HG02610 (cell line): ENCODE results near the gene RALGPS2.
A peak's percentile ranks its signal among the peaks of the same experiment; 100 is the strongest.
"Not testable (repeated sequence)": the region's sequence is repeated elsewhere in the genome, so short reads cannot be mapped to it uniquely, and the experiment has no call there.

Experiments
- ATAC-seq: cut with Tn5 transposase; IDR thresholded peaks from one replicate; pipeline ENCODE4 v1.9.1; 2021; ENCODE audit warnings: mild to moderate bottlenecking, moderate library complexity; ENCODE audit not compliant: unreplicated experiment

RALGPS2 gene

DNA sequence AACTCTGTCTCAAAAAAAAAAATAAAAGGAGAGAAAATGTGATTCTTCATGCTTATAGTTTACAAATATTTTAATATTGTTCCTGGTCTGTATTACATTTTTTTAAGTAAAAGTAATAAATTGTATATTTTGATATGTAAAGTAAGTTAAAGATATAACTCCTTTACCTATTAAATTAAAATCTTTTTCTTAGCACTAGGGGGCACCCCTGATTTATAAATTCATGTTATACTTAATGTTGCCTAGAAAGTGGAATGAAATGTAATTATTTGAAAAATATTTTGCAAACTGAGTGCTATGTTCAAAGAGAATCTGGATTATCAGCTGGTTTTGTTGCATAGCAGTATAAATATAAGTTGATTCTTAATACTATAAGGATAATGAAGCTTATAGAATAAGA, 49.2 kb downstream of the RALGPS2 start:
- no peak for ATAC-seq

DNA sequence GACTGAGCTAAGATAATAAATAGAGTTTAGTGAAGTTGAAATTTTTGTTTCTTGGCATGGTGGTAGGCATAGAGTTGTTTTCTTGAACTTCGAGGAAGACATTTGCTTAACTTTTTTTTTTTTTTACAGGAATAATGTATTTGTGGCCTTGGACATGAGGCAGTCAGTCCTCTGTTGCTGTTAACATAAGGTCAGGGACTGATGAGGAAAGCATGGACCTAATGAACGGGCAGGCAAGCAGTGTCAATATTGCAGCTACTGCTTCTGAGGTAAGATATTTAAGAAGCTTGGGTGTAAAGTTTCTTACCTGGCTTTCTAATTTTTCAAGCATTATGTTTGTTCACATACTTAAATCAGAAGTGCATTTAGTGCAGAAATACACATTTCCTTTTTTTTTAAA, 51.5 kb downstream of the RALGPS2 start:
- no peak for ATAC-seq

DNA sequence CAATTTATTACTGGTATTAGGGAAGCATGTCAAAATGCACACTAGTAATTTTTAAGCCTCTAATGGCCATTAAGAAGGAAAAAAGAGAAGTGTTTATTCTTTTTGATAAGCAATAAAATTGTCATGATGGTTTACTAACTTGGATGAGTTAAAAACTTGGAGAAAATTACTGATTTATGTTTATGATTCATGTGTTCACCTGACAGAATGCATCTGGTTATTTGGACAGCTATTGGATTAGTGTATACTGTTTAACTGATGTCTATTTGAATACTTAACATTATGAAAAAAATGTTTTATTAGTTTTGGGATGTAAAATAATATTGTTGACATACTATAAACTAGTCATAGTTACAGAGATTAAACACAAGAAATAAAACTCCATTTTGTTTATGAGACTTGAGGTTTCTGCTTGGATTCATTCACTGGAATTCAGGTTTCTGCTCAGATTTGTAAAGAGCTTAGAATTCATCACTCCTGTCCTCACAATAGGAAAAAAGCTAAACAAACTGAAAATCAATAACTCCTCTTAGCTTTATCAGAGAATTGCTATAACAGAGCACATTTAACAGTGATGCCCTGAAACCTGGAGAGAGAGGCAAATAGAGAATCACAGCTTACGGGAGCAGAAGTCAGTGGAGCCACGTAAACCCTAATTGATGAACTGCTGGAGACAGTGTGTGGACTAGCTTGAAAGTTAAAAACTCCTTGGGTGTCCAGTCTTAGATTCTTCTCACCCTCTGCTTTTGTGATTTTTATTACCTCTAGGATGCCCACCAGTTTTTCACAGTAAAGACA, 56.7 kb downstream of the RALGPS2 start:
- ATAC-seq = no peak

DNA sequence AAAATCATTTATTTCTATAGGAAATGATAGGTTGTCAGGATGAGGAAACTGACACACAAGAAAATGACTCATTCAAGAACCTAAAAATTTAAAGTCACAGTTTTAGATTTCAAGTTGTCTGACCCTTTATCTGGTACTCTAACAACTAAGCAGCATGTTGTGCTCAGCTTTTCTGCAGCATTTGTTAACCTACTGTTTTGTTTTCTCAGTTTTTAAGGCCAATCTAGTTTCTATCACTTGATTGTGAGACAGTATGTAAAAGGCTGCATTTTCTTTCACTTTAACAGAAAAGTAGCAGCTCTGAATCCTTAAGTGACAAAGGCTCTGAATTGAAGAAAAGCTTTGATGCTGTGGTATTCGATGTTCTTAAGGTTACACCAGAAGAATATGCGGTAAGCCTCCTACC, 59.1 kb downstream of the RALGPS2 start:
- no peak for ATAC-seq

DNA sequence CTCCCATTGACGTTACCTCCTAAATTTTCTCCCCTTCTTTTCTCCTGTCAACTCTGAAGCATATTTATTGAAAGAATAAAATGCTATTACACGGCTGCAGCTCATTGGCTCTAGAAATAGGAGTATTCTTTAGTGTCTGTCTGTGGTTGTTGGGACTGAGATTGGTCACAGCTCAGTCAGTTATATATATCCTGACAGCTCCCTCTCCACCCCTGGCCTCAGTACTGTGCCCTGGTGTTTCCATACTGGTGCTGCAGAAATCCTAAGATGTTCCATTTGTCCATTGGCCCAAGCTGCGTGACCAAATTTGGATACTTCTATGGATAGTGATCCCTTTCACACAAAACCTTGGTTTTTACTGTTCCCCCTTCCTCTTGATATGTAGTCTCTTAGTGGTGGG, 67.3 kb downstream of the RALGPS2 start:
- ATAC-seq = no peak

DNA sequence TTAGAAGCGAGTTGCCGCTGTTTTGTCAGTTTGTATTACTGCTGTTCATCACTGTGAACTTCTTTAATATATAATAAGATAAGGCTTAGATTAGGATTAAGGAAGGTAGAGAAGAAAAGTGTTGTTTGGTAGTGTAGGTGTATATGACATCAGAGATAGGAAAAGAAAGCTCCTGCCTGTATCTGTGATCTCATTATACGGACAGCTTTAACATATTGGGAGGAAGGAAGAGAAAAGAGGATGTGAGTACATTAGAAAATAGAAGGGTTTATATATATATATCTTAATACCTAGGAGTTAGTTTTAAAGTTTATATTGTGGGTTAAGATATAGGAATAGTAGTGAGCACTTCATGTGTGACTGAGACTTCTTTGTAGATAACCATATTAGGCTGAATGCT, 71.0 kb downstream of the RALGPS2 start:
- ATAC-seq = no peak

DNA sequence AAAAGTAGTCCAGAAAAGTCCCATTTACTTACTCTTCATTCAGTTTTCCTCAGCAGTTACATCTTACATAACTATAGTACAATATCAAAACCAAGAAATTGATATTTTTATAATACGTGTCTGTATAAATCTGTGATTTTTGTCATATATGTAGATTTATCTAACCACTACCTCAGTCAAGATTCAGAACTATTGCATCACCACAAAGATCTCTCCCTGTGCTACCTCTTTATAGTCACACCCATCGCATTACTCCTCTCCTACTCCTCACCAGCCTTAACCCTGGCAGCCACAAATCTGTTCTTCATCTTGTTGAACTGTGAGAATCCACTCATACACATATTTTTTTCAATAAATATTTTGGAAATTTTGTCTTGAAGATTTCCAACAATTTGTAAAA, 72.5 kb downstream of the RALGPS2 start:
- no peak for ATAC-seq

DNA sequence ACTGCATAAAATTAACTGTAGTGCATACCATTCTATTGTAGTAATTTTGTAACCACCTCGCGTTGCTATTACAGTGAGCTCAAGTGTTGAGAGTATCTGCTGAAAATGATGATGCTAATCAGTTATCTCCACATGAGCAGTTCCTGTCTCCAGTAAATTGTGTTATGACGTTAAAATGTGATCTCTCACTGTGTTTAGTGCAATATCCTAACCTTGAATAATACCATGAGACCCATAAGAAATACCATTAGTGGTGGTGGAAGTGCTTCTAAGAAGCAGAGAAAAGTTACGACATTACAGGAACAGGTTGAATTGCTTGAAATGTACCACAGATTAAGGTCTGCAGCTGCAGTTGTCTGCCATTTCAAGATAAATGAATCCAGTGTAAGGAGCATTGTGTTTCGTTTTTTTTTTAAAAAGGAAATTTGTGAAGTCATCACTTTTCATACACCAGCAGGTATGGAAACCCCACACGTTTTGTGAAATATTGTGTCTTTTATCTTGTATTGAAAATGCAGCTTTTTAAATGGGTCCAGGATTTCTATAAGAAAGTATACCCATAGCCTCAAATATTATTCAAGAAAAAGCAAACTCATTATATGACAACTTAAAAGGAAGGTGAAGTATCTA, 73.3 kb downstream of the RALGPS2 start:
- no peak for ATAC-seq

DNA sequence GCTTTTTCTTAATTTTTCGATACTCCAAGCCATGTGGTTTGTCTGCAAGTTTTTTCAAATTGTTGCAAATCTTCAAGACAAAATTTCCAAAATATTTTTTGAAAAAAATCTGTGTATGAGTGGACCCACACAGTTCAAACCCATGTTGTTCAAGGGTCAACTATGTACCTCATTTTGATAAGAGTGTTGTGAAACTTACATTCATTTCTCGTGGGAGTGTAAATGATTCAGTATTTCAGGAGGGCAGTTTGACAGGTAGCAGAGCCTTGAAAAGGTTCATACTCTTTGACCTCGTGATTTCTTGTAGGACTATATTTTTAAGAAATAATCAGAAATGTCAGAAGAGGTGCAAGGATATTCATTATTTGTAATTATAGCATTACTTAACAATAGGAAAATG, 77.8 kb downstream of the RALGPS2 start:
- no peak for ATAC-seq

DNA sequence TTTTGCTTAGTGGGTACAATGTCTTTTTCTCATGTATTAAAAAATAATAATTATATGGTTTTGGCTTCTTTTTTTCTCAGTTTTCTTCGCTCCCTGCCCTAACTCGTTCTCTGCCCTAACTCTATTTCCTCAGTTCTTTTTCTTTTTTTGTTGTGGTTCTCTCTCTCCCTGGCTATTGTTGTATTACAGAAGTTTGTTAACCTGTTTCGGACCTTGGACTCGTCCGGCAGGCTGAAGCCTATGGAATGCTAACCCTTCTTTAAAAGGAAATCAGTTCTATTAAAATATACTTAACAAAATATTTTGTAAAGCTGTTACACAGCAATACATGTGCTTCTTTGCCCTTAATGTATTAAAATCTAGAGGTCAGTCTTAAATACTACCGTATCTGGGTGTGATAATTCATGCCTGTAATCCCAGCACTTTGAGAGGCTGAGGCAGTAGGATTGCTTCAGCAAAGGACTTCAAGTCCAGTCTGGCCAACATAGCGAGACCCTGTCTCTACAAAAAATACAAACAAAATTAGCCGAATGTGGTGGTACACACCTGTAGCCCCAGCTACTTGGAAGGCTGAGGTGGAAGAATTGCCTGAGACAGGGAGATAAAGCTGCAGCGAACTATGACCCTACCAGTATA, 81.7 kb downstream of the RALGPS2 start:
- ATAC-seq = no peak

DNA sequence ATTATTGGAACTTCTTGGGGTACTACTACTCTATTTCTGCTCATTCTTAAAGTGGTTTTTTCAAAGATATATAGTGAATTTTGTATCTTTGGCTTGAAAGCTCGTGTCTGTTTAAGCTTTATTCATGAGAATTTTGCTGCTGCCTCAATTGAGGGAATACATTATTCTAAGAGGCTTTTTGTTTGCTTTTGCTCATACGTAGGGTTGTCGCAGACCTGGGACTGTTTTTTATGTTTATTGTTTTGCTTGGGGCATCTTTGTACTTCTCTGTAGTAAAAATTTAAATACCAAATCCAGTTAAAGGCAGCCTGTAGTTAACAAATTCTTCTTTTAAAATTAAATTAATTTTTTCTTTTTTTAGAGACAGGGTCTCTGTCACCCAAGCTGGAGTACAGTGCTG, 83.5 kb downstream of the RALGPS2 start:
- ATAC-seq = no peak

DNA sequence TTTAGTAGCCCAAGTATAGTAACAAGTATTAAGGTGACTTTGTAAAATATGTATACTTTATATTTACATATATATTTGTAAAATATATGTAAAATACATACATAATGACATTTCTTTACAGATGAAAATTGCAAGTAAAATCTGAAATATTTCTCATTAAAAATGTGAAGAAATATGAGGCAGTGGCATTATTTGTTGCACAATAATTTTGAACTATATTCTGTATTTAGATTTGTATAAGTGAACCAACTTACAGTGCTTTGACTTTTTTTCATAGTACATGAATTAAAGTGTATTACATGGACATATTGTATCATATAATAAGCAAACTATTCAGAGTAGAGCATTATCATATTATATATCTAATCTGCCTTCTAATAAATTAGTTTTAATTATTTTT, 85.5 kb downstream of the RALGPS2 start:
- no peak for ATAC-seq

DNA sequence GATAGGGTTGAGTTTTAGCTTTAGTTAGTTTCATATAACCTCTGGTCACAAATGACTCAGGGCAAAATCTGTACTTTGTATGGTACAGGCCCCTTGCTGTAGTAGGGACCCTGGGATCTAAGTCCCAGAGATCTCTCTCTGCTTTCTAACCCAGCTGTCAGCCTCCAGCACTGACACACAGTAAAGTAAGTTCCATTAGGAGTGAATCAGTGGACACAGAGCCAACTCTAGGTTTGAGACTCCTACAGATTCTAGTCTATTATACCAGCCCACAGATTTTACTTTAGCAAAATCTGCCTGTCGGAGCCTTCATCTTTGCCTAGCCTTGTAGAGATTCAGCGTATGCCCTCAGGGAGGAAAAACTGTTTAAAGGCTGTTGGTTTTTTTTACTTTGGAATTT, 93.4 kb downstream of the RALGPS2 start:
- ATAC-seq = no peak

DNA sequence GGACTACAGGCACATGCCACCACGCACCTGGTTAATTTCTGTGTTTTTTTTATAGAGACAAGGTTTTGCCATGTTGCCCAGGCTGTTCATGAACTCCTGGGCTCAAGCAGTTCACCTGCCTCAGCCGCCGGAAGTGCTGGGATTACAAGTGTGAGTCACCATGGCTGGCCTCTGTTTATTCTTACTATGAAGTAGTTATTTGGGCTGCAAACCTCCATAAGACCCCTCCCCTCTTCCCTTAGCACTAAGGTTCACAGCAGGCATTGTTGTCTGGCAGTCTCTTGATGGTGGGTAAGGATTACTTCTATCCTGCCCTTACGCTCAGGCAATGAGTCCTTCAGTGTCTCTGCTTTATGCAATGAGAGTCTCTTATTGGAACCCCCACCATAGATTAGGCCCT, 94.1 kb downstream of the RALGPS2 start:
- no peak for ATAC-seq

DNA sequence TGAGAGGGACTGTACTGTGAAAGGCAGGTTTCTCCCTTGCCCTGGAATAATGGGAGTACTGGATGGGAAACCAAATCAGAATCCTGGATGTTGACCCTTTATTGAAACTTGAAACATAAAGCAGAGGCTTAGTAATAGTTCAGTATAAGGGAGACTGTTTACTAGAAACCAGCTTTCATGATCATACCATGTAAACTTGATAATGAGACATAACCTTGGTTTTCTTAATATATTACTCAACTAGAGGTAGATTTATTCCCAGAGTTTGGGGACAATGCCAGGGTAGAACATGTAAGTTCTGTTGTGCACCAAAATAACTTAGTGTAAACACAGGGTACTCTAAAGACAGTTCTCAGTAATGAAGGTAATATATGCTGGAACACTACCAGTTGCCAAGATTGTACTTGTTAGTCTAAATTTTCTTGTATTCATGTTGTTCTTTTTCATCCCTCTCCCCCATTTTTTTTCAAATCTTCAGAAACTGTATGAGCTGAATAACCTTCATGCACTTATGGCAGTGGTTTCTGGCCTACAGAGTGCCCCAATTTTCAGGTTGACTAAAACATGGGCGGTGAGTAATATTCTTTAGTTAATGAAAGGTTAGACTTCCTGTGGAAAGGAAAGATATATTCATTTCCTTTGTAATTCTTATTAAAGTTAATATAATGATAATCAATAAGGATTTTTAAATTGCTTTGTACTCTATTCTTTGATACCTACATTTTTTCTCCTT, 96.3 kb downstream of the RALGPS2 start:
- ATAC-seq = peak; percentile 82

DNA sequence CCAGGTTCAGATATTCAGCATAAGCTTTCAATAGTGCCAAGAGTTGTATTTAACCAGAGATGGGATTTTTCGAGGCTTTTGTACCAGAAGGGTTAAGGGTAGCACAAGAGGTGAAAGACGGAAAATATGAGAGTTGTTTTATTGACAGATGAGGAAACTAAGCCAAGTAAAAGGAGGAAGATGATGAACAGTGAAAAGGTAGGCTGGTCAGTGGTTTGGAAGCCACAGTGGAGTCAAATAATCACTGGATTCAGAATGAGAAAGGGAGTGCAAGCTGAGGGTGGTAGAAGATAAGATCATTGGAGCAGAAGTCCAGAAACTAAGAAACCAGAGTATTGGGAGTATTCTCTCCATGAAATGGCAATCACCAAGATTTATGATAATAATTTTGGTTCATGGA, 100.1 kb downstream of the RALGPS2 start:
- no peak for ATAC-seq

DNA sequence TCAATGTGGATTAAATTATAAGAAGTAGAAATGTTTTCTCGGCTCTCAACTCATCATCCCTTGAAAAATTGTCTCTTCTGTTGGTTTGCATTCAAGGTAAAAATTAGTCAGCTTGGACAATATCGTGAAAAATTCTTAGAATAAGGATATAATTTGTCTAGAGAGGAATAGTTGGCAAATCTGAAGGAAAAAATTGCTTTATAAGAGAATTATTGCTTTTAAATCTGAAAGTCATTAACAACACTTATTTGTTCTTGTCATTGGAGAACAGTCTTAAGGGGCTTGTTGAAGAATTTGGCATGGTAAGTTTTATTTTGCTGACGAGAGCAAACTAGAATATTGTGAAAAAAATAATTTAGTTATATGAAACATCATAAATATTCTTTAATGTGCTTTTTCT, 119.4 kb downstream of the RALGPS2 start:
- ATAC-seq = no peak

DNA sequence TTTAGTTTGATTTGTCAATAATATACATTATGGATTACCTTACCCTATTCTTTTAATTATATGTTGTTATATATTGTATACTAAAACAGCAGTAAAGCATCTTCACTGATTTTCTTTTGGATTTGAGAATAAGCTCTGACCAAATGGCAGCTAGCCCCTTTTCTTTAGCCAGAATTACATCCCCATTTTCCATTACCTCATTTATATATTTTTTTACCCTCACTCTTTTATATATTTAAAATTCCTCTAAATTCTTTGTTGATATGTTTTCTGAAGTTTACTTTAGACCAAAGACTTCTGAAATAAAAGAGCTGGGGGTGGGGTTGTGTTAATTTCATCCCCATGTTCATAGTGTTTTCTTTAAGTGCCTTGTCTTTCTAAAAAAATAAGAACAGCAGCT, 121.3 kb downstream of the RALGPS2 start:
- ATAC-seq = no peak

DNA sequence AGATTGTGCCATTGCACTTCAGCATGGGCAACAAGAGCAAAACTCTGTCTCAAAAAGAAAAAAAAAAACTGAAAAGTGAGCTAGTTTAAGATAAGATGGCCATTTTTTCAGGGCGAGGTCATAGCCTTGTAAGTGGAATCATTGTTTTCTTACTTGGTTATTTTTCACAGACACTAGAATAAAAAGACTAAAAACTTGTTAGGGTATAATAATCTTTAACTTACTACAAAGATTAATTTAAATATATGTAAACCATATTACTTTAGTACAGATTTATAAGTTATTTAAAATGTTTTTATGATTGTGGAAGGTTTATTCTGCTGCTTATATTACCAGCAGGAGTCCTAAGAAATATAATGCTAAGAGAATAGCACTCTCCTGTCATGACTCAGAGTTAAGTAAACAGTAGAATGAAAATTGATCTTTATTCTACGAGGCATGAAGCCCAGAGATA, 122.4 kb downstream of the RALGPS2 start:
- no peak for ATAC-seq

DNA sequence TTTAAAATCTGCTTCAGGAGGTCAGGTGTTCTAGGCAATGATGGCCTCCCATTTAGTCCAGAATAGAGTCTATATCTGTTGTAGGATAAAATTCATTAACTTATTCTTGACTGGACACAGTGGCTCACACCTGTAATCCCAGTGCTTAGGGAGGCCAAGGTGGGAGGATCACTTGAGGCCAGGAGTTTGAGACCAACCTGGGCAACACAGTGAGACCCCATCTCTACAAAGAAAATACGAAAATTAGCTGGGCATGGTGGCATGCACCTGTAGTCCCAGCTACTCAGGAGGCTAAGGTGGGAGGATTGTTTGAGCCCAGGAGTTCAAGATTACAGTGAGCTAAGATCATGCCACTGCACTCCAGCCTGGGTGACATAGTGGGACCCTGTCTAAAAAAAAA, 122.9 kb downstream of the RALGPS2 start:
- ATAC-seq = not testable (repeated sequence)

DNA sequence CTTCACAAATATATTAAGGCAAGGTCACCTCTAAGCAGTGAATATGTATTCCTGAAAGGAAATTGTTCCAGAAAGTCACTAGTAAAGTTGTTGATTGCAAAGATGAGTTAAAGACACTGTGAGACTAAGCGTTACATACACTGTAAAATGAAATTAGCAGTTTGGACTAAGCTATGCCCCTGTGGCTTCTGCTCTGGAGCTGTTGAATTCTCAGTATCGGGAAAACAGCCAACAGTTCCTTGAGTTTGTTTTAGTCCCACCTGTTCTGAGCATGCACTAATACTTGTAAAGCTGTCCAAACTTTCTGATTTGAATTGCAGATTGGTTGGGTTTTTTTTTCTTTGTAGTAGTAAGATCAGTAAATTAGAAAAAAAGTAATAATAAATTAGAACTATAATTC, 124.9 kb downstream of the RALGPS2 start:
- ATAC-seq = no peak

DNA sequence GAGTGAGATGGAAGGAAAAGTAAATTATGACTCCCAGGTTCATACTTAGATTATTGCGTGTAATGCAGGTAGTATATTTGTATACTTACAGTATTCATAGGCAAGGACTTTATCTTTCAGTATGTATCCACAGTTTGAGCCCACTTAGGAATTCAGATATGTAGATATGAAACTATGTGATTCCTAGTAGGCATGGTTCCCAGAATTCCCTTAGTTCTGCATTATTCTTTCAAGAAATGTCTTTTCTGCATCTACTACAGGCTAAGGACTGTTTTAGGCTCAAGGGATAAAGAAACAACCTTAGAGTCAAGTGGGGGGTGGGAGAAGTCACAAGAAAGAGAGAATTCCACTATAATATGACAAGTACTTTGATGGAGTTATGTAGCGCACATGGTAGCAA, 132.1 kb downstream of the RALGPS2 start:
- no peak for ATAC-seq
